ENCODE measurements around the gene EFNA2. TPM values are rescaled to one million over a fixed set of nuclear protein-coding genes. Genes with fewer than 3 reads are reported as not detected.

EFNA2 gene
- total and polyA plus RNA-seq, 2 experiments from 2014 or later = 2.7 to 10.3 TPM

DNA sequence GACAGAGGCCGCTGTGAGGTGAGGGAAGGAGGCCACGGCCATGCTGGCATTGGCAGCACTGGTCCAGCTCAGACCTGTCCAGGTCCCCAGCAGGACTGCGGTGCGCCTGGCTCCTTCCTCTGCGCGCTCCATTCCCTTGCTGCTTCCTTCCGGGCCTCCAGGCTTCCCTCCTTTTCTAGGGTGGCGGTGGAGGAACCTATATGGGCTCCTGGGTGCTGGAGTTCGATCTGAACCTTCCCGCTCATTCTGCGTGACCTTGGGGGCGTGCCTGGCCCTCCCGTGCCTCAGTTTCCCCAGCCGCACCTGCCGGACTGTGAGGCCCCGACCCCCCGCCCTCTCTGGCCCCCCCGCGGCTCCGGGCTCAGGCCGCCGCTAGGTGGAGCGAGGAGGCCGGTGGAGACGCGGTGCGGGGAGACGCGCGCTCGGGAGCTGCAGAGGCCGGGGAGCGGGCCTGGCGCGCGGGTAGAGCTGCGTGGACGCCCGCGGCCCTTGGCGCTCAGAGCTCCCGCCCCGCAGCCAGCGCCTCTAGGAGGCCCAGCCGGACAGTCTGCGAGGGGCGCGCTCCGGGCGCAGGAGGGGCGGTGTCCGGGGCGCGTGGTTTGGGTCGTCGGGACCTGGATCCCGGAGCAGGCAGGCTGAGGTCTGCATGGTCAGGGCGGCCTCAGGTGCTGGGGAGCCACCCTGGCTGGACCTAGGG is 29.9 kb downstream of the EFNA2 start:
- no peaks in the 10 kb centered on the region for H3K9me3 Mint-ChIP-seq
- Histone ChIP-seq H3K36me3 (ENCODE audit: insufficient read depth) (no peaks in the 10 kb centered on the region), H3K27ac (ENCODE audit: low read depth) (no peak overlapping the region), H4K20me1 (replicated peaks; ENCODE audit: insufficient read depth) (no peaks in the 10 kb centered on the region; the same call in 1 of the 2 replicates), H3F3A (replicated peaks; ENCODE audit: low read depth) (0 out of 2 replicates have a peak, but pooled peaks cover 2% of the 10 kb centered on the region), H3K79me2 (replicated peaks; ENCODE audit: insufficient read depth) (no peaks in the 10 kb centered on the region), H3K4me3 (peak overlapping the region; percentile 49; the same call in 1 of the 2 replicates), H3K9me2 (ENCODE audit: insufficient read depth) (no peaks in the 10 kb centered on the region), H3K4me2 (peak overlapping the region; percentile 77), H3K27me3 (ENCODE audit: insufficient read depth) (peaks cover 9% of the 10 kb centered on the region; the same call in 1 of the 2 replicates), H3K4me1 (ENCODE audit: insufficient read depth) (no peaks in the 10 kb centered on the region), H2AFZ (peak overlapping the region; percentile 72)
- no peaks in the 10 kb centered on the region for H3K4me1 Mint-ChIP-seq
- H3K27ac Mint-ChIP-seq = no peak overlapping the region
- no peaks in the 10 kb centered on the region for H3K36me3 Mint-ChIP-seq (ENCODE audit: low read depth)
- TF ChIP-seq, protein P1, sequence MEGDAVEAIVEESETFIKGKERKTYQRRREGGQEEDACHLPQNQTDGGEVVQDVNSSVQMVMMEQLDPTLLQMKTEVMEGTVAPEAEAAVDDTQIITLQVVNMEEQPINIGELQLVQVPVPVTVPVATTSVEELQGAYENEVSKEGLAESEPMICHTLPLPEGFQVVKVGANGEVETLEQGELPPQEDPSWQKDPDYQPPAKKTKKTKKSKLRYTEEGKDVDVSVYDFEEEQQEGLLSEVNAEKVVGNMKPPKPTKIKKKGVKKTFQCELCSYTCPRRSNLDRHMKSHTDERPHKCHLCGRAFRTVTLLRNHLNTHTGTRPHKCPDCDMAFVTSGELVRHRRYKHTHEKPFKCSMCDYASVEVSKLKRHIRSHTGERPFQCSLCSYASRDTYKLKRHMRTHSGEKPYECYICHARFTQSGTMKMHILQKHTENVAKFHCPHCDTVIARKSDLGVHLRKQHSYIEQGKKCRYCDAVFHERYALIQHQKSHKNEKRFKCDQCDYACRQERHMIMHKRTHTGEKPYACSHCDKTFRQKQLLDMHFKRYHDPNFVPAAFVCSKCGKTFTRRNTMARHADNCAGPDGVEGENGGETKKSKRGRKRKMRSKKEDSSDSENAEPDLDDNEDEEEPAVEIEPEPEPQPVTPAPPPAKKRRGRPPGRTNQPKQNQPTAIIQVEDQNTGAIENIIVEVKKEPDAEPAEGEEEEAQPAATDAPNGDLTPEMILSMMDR (conservative IDR thresholded peaks at IDR 0.05; ENCODE audit: low read depth in 2 of 2) = peak; percentile 66 to 82
- TF ChIP-seq ZNF331 (CRISPR knock-in tag; IDR thresholded peaks at IDR 0.05; ENCODE audit: low read depth) = no peak
- 0 out of 3 replicates have a peak overlapping the region, but pooled peaks have one; percentile 40 for H3K4me3 Mint-ChIP-seq
- H3K27me3 Mint-ChIP-seq (ENCODE audit: insufficient read depth, low read depth, poor library complexity) = peaks cover 27% of the 10 kb centered on the region
- DNase-seq (ENCODE audit: low spot score) = peak; percentile 78
- peak; percentile 82 for ATAC-seq

DNA sequence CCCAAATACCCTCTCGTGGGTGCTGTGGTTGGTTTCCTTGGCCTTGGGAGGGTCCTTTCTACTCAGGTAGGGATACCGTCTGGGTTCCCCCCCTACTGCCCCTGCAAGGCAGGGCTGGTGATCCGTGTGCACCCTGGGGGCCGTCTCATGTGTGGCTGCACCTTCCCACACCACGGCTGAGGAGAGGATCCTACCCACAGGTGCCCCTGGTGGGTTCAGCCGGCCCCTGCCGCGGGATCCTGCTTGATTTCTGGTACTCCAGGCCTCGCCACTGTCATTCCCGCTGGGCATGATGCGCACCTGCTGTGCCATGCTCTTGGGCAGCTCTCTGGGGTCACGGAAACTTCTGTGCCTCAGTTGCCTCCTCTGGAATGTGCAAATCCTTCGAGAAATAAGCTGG is 30.8 kb downstream of the EFNA2 start:
- H3K27ac Mint-ChIP-seq = no peak overlapping the region
- H3K4me2 ChIP-seq = no peak overlapping the region
- ATAC-seq (no peak), DNase-seq (ENCODE audit: low spot score) (no peak)
- H3K27me3 ChIP-seq (ENCODE audit: insufficient read depth) = peaks cover 9% of the 10 kb centered on the region; the same call in 1 of the 2 replicates
- no peaks in the 10 kb centered on the region for H3K4me1 ChIP-seq (ENCODE audit: insufficient read depth)
- TF ChIP-seq, protein P2, sequence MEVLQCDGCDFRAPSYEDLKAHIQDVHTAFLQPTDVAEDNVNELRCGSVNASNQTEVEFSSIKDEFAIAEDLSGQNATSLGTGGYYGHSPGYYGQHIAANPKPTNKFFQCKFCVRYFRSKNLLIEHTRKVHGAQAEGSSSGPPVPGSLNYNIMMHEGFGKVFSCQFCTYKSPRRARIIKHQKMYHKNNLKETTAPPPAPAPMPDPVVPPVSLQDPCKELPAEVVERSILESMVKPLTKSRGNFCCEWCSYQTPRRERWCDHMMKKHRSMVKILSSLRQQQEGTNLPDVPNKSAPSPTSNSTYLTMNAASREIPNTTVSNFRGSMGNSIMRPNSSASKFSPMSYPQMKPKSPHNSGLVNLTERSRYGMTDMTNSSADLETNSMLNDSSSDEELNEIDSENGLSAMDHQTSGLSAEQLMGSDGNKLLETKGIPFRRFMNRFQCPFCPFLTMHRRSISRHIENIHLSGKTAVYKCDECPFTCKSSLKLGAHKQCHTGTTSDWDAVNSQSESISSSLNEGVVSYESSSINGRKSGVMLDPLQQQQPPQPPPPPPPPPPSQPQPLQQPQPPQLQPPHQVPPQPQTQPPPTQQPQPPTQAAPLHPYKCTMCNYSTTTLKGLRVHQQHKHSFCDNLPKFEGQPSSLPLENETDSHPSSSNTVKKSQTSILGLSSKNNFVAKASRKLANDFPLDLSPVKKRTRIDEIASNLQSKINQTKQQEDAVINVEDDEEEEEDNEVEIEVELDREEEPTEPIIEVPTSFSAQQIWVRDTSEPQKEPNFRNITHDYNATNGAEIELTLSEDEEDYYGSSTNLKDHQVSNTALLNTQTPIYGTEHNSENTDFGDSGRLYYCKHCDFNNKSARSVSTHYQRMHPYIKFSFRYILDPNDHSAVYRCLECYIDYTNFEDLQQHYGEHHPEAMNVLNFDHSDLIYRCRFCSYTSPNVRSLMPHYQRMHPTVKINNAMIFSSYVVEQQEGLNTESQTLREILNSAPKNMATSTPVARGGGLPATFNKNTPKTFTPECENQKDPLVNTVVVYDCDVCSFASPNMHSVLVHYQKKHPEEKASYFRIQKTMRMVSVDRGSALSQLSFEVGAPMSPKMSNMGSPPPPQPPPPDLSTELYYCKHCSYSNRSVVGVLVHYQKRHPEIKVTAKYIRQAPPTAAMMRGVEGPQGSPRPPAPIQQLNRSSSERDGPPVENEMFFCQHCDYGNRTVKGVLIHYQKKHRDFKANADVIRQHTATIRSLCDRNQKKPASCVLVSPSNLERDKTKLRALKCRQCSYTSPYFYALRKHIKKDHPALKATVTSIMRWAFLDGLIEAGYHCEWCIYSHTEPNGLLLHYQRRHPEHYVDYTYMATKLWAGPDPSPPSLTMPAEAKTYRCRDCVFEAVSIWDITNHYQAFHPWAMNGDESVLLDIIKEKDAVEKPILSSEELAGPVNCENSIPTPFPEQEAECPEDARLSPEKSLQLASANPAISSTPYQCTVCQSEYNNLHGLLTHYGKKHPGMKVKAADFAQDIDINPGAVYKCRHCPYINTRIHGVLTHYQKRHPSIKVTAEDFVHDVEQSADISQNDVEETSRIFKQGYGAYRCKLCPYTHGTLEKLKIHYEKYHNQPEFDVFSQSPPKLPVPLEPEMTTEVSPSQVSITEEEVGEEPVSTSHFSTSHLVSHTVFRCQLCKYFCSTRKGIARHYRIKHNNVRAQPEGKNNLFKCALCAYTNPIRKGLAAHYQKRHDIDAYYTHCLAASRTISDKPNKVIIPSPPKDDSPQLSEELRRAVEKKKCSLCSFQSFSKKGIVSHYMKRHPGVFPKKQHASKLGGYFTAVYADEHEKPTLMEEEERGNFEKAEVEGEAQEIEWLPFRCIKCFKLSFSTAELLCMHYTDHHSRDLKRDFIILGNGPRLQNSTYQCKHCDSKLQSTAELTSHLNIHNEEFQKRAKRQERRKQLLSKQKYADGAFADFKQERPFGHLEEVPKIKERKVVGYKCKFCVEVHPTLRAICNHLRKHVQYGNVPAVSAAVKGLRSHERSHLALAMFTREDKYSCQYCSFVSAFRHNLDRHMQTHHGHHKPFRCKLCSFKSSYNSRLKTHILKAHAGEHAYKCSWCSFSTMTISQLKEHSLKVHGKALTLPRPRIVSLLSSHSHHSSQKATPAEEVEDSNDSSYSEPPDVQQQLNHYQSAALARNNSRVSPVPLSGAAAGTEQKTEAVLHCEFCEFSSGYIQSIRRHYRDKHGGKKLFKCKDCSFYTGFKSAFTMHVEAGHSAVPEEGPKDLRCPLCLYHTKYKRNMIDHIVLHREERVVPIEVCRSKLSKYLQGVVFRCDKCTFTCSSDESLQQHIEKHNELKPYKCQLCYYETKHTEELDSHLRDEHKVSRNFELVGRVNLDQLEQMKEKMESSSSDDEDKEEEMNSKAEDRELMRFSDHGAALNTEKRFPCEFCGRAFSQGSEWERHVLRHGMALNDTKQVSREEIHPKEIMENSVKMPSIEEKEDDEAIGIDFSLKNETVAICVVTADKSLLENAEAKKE (CRISPR knock-in tag; IDR thresholded peaks at IDR 0.05) = no peak
- TF ChIP-seq, protein P3, sequence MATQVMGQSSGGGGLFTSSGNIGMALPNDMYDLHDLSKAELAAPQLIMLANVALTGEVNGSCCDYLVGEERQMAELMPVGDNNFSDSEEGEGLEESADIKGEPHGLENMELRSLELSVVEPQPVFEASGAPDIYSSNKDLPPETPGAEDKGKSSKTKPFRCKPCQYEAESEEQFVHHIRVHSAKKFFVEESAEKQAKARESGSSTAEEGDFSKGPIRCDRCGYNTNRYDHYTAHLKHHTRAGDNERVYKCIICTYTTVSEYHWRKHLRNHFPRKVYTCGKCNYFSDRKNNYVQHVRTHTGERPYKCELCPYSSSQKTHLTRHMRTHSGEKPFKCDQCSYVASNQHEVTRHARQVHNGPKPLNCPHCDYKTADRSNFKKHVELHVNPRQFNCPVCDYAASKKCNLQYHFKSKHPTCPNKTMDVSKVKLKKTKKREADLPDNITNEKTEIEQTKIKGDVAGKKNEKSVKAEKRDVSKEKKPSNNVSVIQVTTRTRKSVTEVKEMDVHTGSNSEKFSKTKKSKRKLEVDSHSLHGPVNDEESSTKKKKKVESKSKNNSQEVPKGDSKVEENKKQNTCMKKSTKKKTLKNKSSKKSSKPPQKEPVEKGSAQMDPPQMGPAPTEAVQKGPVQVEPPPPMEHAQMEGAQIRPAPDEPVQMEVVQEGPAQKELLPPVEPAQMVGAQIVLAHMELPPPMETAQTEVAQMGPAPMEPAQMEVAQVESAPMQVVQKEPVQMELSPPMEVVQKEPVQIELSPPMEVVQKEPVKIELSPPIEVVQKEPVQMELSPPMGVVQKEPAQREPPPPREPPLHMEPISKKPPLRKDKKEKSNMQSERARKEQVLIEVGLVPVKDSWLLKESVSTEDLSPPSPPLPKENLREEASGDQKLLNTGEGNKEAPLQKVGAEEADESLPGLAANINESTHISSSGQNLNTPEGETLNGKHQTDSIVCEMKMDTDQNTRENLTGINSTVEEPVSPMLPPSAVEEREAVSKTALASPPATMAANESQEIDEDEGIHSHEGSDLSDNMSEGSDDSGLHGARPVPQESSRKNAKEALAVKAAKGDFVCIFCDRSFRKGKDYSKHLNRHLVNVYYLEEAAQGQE (IDR thresholded peaks at IDR 0.05; ENCODE audit: unreplicated experiment) = no peak
- no peaks in the 10 kb centered on the region for H3K9me2 ChIP-seq (ENCODE audit: insufficient read depth)
- no peak overlapping the region; the same call in 1 of the 2 replicates for H3K4me3 ChIP-seq
- H2AFZ ChIP-seq = no peak overlapping the region
- peaks cover 27% of the 10 kb centered on the region for H3K27me3 Mint-ChIP-seq (ENCODE audit: insufficient read depth, low read depth, poor library complexity)
- H4K20me1 ChIP-seq (replicated peaks; ENCODE audit: insufficient read depth) = no peaks in the 10 kb centered on the region; the same call in 1 of the 2 replicates
- H3K36me3 ChIP-seq (ENCODE audit: insufficient read depth) = no peaks in the 10 kb centered on the region
- H3K79me2 ChIP-seq (replicated peaks; ENCODE audit: insufficient read depth) = no peaks in the 10 kb centered on the region
- H3K36me3 Mint-ChIP-seq (ENCODE audit: low read depth) = no peaks in the 10 kb centered on the region
- no peak overlapping the region for H3K27ac ChIP-seq (ENCODE audit: low read depth)
- H3K4me1 Mint-ChIP-seq = no peaks in the 10 kb centered on the region
- 0 out of 2 replicates have a peak, but pooled peaks cover 2% of the 10 kb centered on the region for H3F3A ChIP-seq (replicated peaks; ENCODE audit: low read depth)
- H3K9me3 Mint-ChIP-seq = no peaks in the 10 kb centered on the region
- H3K4me3 Mint-ChIP-seq = no peak overlapping the region

Data from GM23338 (cell line).